NB4 (cell line): Measurements from ENCODE around the gene MIER3.

ENCODE experiments used
- CTCF ChIP-seq: IDR thresholded peaks from one replicate; pipeline ENCODE4 v1.5.1; 2012; ENCODE audit warnings: low read depth, low read length
- MYC ChIP-seq: IDR thresholded peaks from 2 replicates; pipeline ENCODE4 v1.6.1; 2011; ENCODE audit warnings: low read depth, low read length
- POLR2A ChIP-seq: IDR thresholded peaks from 2 replicates; pipeline ENCODE4 v1.6.1; 2011; ENCODE audit warnings: mild to moderate bottlenecking; ENCODE audit not compliant: insufficient read length; ENCODE audit errors: extremely low read depth

GRCh38 chr5:56962286-56962685 is 10.4 kb upstream of the MIER3 start:
- no peak for TF ChIP-seq POLR2A
- TF ChIP-seq CTCF = no peak
- no peak for TF ChIP-seq MYC
